Left lung (tissue), 10 donors: ENCODE results near the gene HAUS8. TPM values are rescaled to one million over a fixed set of nuclear protein-coding genes. Genes with fewer than 3 reads are reported as not detected.

Source experiments
- ATAC-seq: fragments of 200-7000 bp; cut with Tn5 transposase; one replicate; pipeline ENCODE4 v1.9.1; 2020; ENCODE audit warnings: moderate library complexity
- DNase-seq, 4 donors: peaks; one replicate each; pipeline ENCODE4 v3.0.0-alpha.2; 2013 to 2020
- H3K27ac ChIP-seq, 2 donors: fragments of 200-600 bp; sonication (generic) in 1 of 2; one replicate each; pipeline versions ENCODE4 v1.5.0 to v1.8.0; 2020 to 2021
- H3K27me3 ChIP-seq, 2 donors: fragments of 200-600 bp; sonication (generic) in 1 of 2; one replicate each; pipeline versions ENCODE4 v1.5.0 to v1.8.0; 2020 to 2021
- H3K36me3 ChIP-seq, 2 donors: fragments of 200-600 bp; sonication (generic) in 1 of 2; one replicate each; pipeline versions ENCODE4 v1.5.0 to v1.8.0; 2020 to 2021
- H3K4me1 ChIP-seq, 2 donors: fragments of 200-600 bp; one replicate each; pipeline ENCODE4 v1.8.0; 2021
- H3K4me3 ChIP-seq, 2 donors: fragments of 200-600 bp; sonication (generic) in 1 of 2; one replicate each; pipeline versions ENCODE4 v1.5.0 to v1.8.0; 2020 to 2021; ENCODE audit warnings: mild to moderate bottlenecking in 1 of 2
- H3K9me3 ChIP-seq, 2 donors: fragments of 200-600 bp; sonication (generic) in 1 of 2; one replicate each; pipeline versions ENCODE4 v1.5.0 to v1.8.0; 2020 to 2021
- intact Hi-C, 2 donors: fragments of 100-400 bp; cut with DNase I; formaldehyde crosslinking; loops; one replicate each; pipeline versions ENCODE4 v1.11.2 to v1.14.2; 2022
- polyA plus RNA-seq, 6 donors: library from polyadenylated mRNA; unstranded; fragments of 120-200 nt; gene quantifications; one replicate each; pipeline ENCODE4 v1.2.1, GENCODE V29; 2013; ENCODE audit not compliant: insufficient read length in 6 of 6
- total RNA-seq, 2 donors: library from RNA; stranded (reverse); fragmentation: NEBNext Ultra II Directional; extraction: Animal tissue kit (Norgen Biotek cat#: 25700); gene quantifications; one replicate each; pipeline ENCODE4 v1.2.1, GENCODE V29; 2021
- TF ChIP-seq, protein P1 (sequence below), 2 donors: fragments of 200-600 bp; sonication (generic) in 1 of 2; IDR thresholded peaks; one replicate each; pipeline versions ENCODE4 v1.5.0 to v1.8.0; 2021; ENCODE audit warnings: antibody characterized with exemption in 2 of 2
- donor health status: DM: no; HTN: yes; CAD: no.
- donor health status: DM: no; HTN: no; CAD: no.

Gene HAUS8
- total and polyA plus RNA-seq, 8 donors, result 8.4 to 15.2 (median 12.7) TPM

DNA sequence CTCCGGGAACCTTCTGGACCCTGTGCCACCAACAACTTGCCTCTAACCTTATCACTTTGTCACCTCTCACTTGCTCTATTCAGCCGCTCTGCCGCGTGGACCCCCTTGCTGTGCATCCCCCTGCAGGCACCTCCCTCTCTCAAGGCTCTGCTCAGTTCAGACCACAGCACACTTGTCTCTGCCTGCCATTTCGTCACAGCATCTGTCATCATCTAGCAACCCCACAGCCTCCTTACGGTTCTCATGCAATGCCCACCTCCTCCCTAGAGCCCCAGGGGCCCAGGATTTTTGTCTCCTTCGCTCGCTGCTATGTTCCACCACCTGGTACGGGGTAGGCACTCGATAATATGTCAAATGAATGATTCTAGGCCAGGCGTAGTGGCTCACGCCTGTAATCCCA, 4.8 kb downstream of the HAUS8 start:
- intact Hi-C loops, result no loop called here
- ATAC-seq (no peak), DNase-seq (no peak)
- Histone ChIP-seq H3K27me3 (no peaks in the 10 kb centered on the region), H3K36me3 (peaks cover 0 to 25% of the 10 kb centered on the region in 2 donors), H3K27ac (no peak overlapping the region), H3K4me3 (no peak overlapping the region), H3K9me3 (no peaks in the 10 kb centered on the region), H3K4me1 (peaks cover 8 to 30% of the 10 kb centered on the region in 2 donors)
- TF ChIP-seq, protein P1, sequence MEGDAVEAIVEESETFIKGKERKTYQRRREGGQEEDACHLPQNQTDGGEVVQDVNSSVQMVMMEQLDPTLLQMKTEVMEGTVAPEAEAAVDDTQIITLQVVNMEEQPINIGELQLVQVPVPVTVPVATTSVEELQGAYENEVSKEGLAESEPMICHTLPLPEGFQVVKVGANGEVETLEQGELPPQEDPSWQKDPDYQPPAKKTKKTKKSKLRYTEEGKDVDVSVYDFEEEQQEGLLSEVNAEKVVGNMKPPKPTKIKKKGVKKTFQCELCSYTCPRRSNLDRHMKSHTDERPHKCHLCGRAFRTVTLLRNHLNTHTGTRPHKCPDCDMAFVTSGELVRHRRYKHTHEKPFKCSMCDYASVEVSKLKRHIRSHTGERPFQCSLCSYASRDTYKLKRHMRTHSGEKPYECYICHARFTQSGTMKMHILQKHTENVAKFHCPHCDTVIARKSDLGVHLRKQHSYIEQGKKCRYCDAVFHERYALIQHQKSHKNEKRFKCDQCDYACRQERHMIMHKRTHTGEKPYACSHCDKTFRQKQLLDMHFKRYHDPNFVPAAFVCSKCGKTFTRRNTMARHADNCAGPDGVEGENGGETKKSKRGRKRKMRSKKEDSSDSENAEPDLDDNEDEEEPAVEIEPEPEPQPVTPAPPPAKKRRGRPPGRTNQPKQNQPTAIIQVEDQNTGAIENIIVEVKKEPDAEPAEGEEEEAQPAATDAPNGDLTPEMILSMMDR (IDR thresholded peaks at IDR 0.05), result no peak

DNA sequence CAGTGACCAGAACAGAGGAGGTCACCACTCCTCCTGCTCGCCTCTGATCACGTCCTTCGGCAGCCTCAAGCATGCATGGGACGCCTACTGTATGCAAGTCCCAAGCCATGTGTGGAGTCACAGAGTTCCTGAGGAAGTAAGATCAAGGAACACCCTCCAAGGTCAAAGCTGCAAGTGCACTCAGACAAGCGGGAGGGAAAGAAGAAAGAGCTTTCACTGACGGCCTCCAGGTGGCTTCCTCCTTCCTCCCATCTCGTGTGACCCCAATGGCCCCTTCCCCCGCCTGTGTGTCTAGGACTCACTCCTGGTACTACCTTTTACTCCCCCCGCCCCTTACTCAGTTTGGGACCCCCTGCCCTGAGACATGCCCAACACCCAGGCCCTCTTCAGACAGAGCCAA, 6.1 kb downstream of the HAUS8 start:
- intact Hi-C loops, result loop anchor here (5.0 to 10.0 kb wide), 2 partner anchors 206 to 213 kb away; partner anchors contain the start of gene ANKLE1 (in 1 of the 2)
- ATAC-seq, result no peak

GRCh38 chr19:17063428-17063827, 11.8 kb downstream of the HAUS8 start:
- Histone ChIP-seq H3K27me3 (no peaks in the 10 kb centered on the region), H3K36me3 (peaks cover 0 to 35% of the 10 kb centered on the region in 2 donors), H3K9me3 (peaks cover 0 to 9% of the 10 kb centered on the region in 2 donors), H3K4me1 (peaks cover 0 to 15% of the 10 kb centered on the region in 2 donors), H3K27ac (no peak overlapping the region), H3K4me3 (no peak overlapping the region)
- intact Hi-C loops, result loop anchor here in 1 of 2 donors (10.0 kb wide), 1 partner anchor 211 kb away; no protein-coding TSS in a partner anchor
- DNase-seq, result no peak
- ATAC-seq, result no peak
- TF ChIP-seq, protein P1 (IDR thresholded peaks at IDR 0.05), result no peak

More for the DNA sequence above, 6.1 kb downstream of the HAUS8 start:
- TF ChIP-seq, protein P1 (IDR thresholded peaks at IDR 0.05), result no peak
- Histone ChIP-seq H3K27me3 (no peaks in the 10 kb centered on the region), H3K9me3 (no peaks in the 10 kb centered on the region), H3K36me3 (peaks cover 0 to 25% of the 10 kb centered on the region in 2 donors), H3K27ac (no peak overlapping the region), H3K4me3 (no peak overlapping the region), H3K4me1 (peaks cover 3 to 25% of the 10 kb centered on the region in 2 donors)
- DNase-seq, result peak in 1 of 4 donors; percentile 21

- Histone ChIP-seq H3K4me1 (peaks cover 0 to 3% of the 10 kb centered on the region in 2 donors), H3K27me3 (no peaks in the 10 kb centered on the region), H3K9me3 (peaks cover 0 to 15% of the 10 kb centered on the region in 2 donors), H3K36me3 (peaks cover 0 to 46% of the 10 kb centered on the region in 2 donors), H3K27ac (no peak overlapping the region), H3K4me3 (no peak overlapping the region)
- intact Hi-C loops, result loop anchor here in 1 of 2 donors (10.0 kb wide), 1 partner anchor 213 kb away; no protein-coding TSS in a partner anchor
- TF ChIP-seq, protein P1 (IDR thresholded peaks at IDR 0.05), result no peak
- ATAC-seq (no peak), DNase-seq (peak in 1 of 4 donors; percentile 11)
These were observed 13.6 kb downstream of the HAUS8 start for GRCh38 chr19:17061691-17062090.

GRCh38 chr19:17061205-17061604, 14.0 kb downstream of the HAUS8 start:
- Histone ChIP-seq H3K4me3 (no peak overlapping the region), H3K9me3 (peaks cover 0 to 15% of the 10 kb centered on the region in 2 donors), H3K4me1 (no peaks in the 10 kb centered on the region), H3K27me3 (no peaks in the 10 kb centered on the region), H3K36me3 (peaks cover 0 to 44% of the 10 kb centered on the region in 2 donors), H3K27ac (no peak overlapping the region)
- DNase-seq, result no peak
- TF ChIP-seq, protein P1 (IDR thresholded peaks at IDR 0.05), result no peak
- no peak for ATAC-seq
- intact Hi-C loops, result loop anchor here in 1 of 2 donors (10.0 kb wide), 1 partner anchor 214 kb away; no protein-coding TSS in a partner anchor
